Measurements from ENCODE around the gene FBXL17. TPM values are rescaled to one million over a fixed set of nuclear protein-coding genes. Genes with fewer than 3 reads are reported as not detected.

FBXL17 gene
- total and polyA plus RNA-seq, 2 donors (not counting 1 experiment from before 2014, with no cell fraction given): 7.3 to 40.3 TPM

DNA sequence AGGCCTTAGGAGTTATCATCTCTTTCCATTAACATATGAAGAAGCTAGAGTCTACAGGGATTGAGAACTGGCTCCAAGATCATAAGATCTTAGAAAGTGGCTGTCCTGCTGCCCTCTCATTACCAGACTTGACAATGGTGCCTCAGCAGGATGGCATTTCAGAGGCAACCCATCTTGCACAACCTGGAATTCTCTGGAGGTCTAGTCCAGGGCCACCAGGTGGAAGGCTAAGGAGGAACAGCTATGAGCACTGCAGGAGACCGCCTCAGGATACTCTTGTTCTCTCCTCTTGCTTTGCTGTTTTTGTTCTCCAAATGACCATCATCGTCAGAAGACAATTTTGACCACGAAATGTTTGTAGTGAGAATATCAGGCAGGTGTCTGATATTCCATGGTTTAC lies 322.6 kb downstream of the FBXL17 start:
- Mint-ChIP-seq H3K27me3 (no peaks in the 10 kb centered on the region), H3K4me3 (no peak overlapping the region), H3K9me3 (ENCODE audit: insufficient read depth) (peaks cover under 1% of the 10 kb centered on the region), H3K4me1 (no peaks in the 10 kb centered on the region), H3K27ac (no peak overlapping the region)
- TF ChIP-seq, protein P1, sequence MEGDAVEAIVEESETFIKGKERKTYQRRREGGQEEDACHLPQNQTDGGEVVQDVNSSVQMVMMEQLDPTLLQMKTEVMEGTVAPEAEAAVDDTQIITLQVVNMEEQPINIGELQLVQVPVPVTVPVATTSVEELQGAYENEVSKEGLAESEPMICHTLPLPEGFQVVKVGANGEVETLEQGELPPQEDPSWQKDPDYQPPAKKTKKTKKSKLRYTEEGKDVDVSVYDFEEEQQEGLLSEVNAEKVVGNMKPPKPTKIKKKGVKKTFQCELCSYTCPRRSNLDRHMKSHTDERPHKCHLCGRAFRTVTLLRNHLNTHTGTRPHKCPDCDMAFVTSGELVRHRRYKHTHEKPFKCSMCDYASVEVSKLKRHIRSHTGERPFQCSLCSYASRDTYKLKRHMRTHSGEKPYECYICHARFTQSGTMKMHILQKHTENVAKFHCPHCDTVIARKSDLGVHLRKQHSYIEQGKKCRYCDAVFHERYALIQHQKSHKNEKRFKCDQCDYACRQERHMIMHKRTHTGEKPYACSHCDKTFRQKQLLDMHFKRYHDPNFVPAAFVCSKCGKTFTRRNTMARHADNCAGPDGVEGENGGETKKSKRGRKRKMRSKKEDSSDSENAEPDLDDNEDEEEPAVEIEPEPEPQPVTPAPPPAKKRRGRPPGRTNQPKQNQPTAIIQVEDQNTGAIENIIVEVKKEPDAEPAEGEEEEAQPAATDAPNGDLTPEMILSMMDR (IDR thresholded peaks at IDR 0.05): no peak
- TF ChIP-seq EZH2 (IDR thresholded peaks at IDR 0.05; ENCODE audit: borderline replicate concordance, insufficient read depth, low read depth, low read length, poor library complexity, severe bottlenecking): no peak
- intact Hi-C loops (cut with micrococcal nuclease): no loop called here
- 100% methylated on average over 1 of the region's 3 CpGs for WGBS (ENCODE audit: insufficient coverage)
- no peak overlapping the region for H3K27ac ChIP-seq (ENCODE audit: low read length in 2 of 2)
- no peaks in the 10 kb centered on the region for H3K4me1 ChIP-seq (ENCODE audit: control insufficient read depth in 2 of 2, insufficient read depth in 2 of 2, low read length in 2 of 2)
- no peak overlapping the region for H3K4me3 ChIP-seq (ENCODE audit: control extremely low read depth in 1 of 5, extremely low read depth in 1 of 5, insufficient read depth in 1 of 5, low read depth in 2 of 5, low read length in 4 of 5)
- H3K9ac ChIP-seq (ENCODE audit: low read length): no peak overlapping the region
- H3K9me3 ChIP-seq (ENCODE audit: control extremely low read depth in 1 of 3, control insufficient read depth in 2 of 3, insufficient read depth in 1 of 3, low read length in 2 of 3): peaks cover 0 to 2% (median 1%) of the 10 kb centered on the region in 3 donors
- H3K36me3 ChIP-seq (replicated peaks in 1 of 2; ENCODE audit: control extremely low read depth in 1 of 2, control insufficient read depth in 1 of 2, extremely low read depth in 1 of 2, insufficient read depth in 2 of 2, low read length in 1 of 2): no peaks in the 10 kb centered on the region
- ATAC-seq (ENCODE audit: low read depth) (no peak), DNase-seq (no peak)
- H4K20me1 ChIP-seq (ENCODE audit: control insufficient read depth, insufficient read depth, low read length, poor library complexity, severe bottlenecking): no peaks in the 10 kb centered on the region
- no peaks in the 10 kb centered on the region for H3K79me2 ChIP-seq (ENCODE audit: control insufficient read depth, insufficient read depth, low read length)
- H2AFZ ChIP-seq (ENCODE audit: insufficient read depth, low read depth, low read length, poor library complexity, severe bottlenecking): no peak overlapping the region
- CTCF ChIA-PET: no interaction called here
- POLR2A ChIA-PET: no interaction called here
- no peaks in the 10 kb centered on the region for H3K27me3 ChIP-seq (replicated peaks in 1 of 4; ENCODE audit: control extremely low read depth in 1 of 4, control insufficient read depth in 3 of 4, insufficient read depth in 4 of 4, low read length in 3 of 4)
- no peak overlapping the region for H3K4me2 ChIP-seq (replicated peaks; ENCODE audit: low read depth, low read length, poor library complexity, severe bottlenecking)

DNA sequence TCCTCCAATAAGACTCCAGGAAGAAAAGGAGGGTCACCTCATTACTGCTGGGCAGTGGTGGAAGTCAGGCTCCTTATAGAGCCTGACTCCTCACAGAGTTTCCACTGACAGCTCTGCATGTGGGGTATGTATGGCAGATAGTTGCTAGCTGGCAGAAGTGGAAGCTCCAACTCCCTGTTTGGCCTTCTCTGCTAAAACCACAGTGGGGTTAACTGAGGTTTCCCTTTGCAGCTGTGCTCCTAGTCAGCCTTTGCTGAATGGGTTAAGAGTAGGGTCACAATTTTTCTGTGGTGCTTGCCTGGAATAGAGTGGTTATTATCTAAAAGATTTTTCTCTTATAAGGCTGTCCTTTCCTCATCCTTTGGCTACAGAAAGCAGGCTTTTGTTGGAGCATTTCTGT lies 327.5 kb downstream of the FBXL17 start:
- Histone ChIP-seq H3K9me3 (ENCODE audit: control extremely low read depth in 1 of 3, control insufficient read depth in 2 of 3, insufficient read depth in 1 of 3, low read length in 2 of 3) (peaks cover 0 to 14% (median 8%) of the 10 kb centered on the region in 3 donors), H3K27ac (ENCODE audit: low read length in 2 of 2) (no peak overlapping the region), H2AFZ (ENCODE audit: insufficient read depth, low read depth, low read length, poor library complexity, severe bottlenecking) (no peak overlapping the region), H3K4me3 (ENCODE audit: control extremely low read depth in 1 of 5, extremely low read depth in 1 of 5, insufficient read depth in 1 of 5, low read depth in 2 of 5, low read length in 4 of 5) (no peak overlapping the region), H3K36me3 (replicated peaks in 1 of 2; ENCODE audit: control extremely low read depth in 1 of 2, control insufficient read depth in 1 of 2, extremely low read depth in 1 of 2, insufficient read depth in 2 of 2, low read length in 1 of 2) (peaks cover 0 to 1% of the 10 kb centered on the region in 2 experiments), H3K4me2 (replicated peaks; ENCODE audit: low read depth, low read length, poor library complexity, severe bottlenecking) (no peak overlapping the region), H3K27me3 (replicated peaks in 1 of 4; ENCODE audit: control extremely low read depth in 1 of 4, control insufficient read depth in 3 of 4, insufficient read depth in 4 of 4, low read length in 3 of 4) (no peaks in the 10 kb centered on the region), H4K20me1 (ENCODE audit: control insufficient read depth, insufficient read depth, low read length, poor library complexity, severe bottlenecking) (no peaks in the 10 kb centered on the region), H3K4me1 (ENCODE audit: control insufficient read depth in 2 of 2, insufficient read depth in 2 of 2, low read length in 2 of 2) (no peaks in the 10 kb centered on the region), H3K9ac (ENCODE audit: low read length) (no peak overlapping the region), H3K79me2 (ENCODE audit: control insufficient read depth, insufficient read depth, low read length) (no peaks in the 10 kb centered on the region)
- no peak for TF ChIP-seq EZH2 (IDR thresholded peaks at IDR 0.05; ENCODE audit: borderline replicate concordance, insufficient read depth, low read depth, low read length, poor library complexity, severe bottlenecking)
- TF ChIP-seq, protein P1 (IDR thresholded peaks at IDR 0.05): no peak
- H3K27me3 Mint-ChIP-seq: no peaks in the 10 kb centered on the region
- H3K27ac Mint-ChIP-seq: no peak overlapping the region
- H3K9me3 Mint-ChIP-seq (ENCODE audit: insufficient read depth): peaks cover 12% of the 10 kb centered on the region
- ATAC-seq (ENCODE audit: low read depth) (no peak), DNase-seq (no peak)
- intact Hi-C loops (cut with micrococcal nuclease): no loop called here
- POLR2A ChIA-PET: no interaction called here
- H3K4me3 Mint-ChIP-seq: no peak overlapping the region
- CTCF ChIA-PET: no interaction called here
- H3K4me1 Mint-ChIP-seq: no peaks in the 10 kb centered on the region
